C4-2B (cell line): ENCODE results near the gene ERC1.
"Not testable (repeated sequence)": the region's sequence is repeated elsewhere in the genome, so short reads cannot be mapped to it uniquely, and the experiment has no call there.

Source experiments
- H3K27ac ChIP-seq: fragments of 450-650 bp; 2 replicates; pipeline ENCODE4 v1.5.1; 2017
- ZFX ChIP-seq: fragments of 450-650 bp; IDR thresholded peaks from 2 replicates; pipeline ENCODE4 v1.6.1; 2017
- TF ChIP-seq, protein P1 (sequence below): fragments of 450-650 bp; conservative IDR thresholded peaks from 2 replicates; pipeline ENCODE4 v1.5.1; 2017; ENCODE audit warnings: mild to moderate bottlenecking

The ERC1 gene

GRCh38 chr12:1226951-1227350, 235.9 kb downstream of the ERC1 start:
- TF ChIP-seq, protein P1, sequence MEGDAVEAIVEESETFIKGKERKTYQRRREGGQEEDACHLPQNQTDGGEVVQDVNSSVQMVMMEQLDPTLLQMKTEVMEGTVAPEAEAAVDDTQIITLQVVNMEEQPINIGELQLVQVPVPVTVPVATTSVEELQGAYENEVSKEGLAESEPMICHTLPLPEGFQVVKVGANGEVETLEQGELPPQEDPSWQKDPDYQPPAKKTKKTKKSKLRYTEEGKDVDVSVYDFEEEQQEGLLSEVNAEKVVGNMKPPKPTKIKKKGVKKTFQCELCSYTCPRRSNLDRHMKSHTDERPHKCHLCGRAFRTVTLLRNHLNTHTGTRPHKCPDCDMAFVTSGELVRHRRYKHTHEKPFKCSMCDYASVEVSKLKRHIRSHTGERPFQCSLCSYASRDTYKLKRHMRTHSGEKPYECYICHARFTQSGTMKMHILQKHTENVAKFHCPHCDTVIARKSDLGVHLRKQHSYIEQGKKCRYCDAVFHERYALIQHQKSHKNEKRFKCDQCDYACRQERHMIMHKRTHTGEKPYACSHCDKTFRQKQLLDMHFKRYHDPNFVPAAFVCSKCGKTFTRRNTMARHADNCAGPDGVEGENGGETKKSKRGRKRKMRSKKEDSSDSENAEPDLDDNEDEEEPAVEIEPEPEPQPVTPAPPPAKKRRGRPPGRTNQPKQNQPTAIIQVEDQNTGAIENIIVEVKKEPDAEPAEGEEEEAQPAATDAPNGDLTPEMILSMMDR, result no peak
- TF ChIP-seq ZFX, result no peak
- no peak overlapping the region for H3K27ac ChIP-seq

DNA sequence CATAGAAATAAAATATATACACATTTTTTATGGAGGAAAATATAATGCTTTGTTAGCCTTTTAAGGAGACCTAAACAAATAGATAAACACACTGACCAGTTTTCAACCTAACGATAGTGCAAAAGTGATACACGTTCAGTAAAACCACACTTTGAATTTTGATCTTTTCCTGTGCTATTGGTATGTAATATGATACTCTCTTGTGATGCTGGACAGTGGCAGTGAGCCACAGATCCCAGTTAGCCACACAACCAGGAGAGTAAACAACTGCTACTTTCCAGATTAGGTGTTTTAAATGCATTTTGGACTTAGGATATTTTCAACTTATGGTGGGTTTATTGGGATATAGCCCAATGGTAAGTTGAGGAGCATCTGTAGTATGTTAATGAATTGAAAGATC, 243.1 kb downstream of the ERC1 start:
- no peak for TF ChIP-seq ZFX
- TF ChIP-seq, protein P1, result no peak

DNA sequence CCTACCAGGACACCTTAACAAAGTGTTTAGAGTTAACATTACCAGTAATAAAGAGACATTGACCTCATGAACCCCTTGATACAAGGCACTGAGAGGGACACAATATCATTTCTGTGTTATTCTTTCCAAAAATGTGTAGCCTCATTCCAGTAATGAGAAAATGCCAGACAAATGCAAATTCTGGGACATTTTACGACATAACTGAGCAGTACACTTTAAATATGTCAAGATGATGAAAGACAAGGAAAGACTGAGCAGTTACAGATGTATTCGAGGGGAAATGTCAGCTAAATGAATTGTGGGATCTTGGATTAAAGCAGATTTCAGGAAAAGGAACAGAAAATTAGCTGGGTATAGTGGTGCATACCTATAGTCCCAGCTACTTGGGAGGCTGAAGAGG, 255.6 kb downstream of the ERC1 start:
- H3K27ac ChIP-seq, result no peak overlapping the region
- TF ChIP-seq, protein P1, result no peak
- TF ChIP-seq ZFX, result no peak

More for the DNA sequence above, 243.1 kb downstream of the ERC1 start:
- no peak overlapping the region for H3K27ac ChIP-seq

DNA sequence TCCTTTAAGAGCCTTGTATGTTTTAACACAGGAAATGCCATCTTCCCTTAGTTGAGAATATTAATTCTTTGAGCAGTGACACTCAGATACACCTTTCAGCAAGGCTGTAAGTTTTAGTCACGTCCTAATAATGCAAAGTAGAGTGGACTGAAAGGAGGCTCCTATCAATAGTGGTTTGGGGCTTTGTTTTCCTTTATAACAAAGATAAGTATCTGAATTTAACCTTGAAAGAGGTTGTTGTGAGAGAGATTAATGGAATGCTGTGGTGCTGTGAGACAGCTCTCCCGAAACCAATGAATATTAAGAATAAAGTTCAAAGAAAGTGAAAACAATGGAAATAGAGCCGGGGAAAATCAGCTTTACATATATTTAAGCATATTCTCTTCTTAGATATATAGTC, 259.6 kb downstream of the ERC1 start:
- no peak for TF ChIP-seq ZFX
- TF ChIP-seq, protein P1, result no peak
- no peak overlapping the region for H3K27ac ChIP-seq

- H3K27ac ChIP-seq, result no peak overlapping the region
- TF ChIP-seq, protein P1, result no peak
- no peak for TF ChIP-seq ZFX
These were observed 261.7 kb downstream of the ERC1 start for GRCh38 chr12:1252758-1253157.

GRCh38 chr12:1255125-1255524, 264.1 kb downstream of the ERC1 start:
- H3K27ac ChIP-seq, result not testable (repeated sequence)

GRCh38 chr12:1255854-1256253, 264.8 kb downstream of the ERC1 start:
- H3K27ac ChIP-seq, result not testable (repeated sequence)

DNA sequence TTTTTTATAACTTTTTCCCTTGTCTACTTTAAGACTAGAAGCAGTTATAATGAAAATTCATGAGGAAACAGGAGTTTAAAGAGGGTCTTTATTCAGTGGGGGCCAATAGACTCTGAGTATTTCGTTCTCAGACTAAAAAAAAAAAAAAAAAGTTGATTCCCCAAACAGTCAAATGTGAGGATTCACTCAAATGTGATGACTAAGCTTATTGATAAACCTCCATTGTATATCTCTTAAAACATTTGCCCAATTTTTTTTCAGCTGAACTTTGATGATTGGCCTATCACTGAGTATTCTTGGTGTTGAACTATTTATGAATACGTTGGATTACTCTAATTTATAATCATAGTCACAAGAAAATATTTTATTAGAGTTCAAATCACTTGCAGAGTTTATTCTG, 265.3 kb downstream of the ERC1 start:
- no peak for TF ChIP-seq ZFX
- TF ChIP-seq, protein P1, result no peak
- no peak overlapping the region for H3K27ac ChIP-seq

DNA sequence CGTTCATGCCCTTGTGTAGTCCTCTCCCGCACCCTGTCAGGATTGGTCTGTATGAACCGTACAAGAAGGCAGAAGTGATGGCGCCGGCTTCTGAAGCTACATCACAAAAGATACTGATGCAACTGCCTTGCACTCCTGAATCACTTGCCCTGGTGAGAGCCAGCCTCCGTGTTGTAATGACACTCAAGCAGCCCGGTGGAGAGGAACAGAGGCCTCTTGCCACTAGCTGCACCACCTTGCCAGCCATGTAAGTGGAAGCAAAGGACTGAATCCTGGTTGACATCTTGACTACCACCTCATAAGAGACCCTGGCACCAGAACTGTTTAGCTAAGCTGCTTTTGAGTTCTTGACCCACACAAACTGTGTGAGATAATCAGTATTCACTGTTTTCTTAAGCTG, 266.0 kb downstream of the ERC1 start:
- no peak for TF ChIP-seq ZFX
- TF ChIP-seq, protein P1, result no peak
- H3K27ac ChIP-seq, result no peak overlapping the region
